Measurements from ENCODE around the gene LHFPL6. TPM values are rescaled to one million over a fixed set of nuclear protein-coding genes. Genes with fewer than 3 reads are reported as not detected.

The LHFPL6 gene
- total RNA-seq, 4 donors from 2014 or later = 40.2 to 77.5 (median 66.6) TPM

- H3K9me3 ChIP-seq = no peaks in the 10 kb centered on the region
- H3K27ac ChIP-seq = no peak overlapping the region
- no peaks in the 10 kb centered on the region for H3K36me3 ChIP-seq
- H3K27me3 ChIP-seq = no peaks in the 10 kb centered on the region
- 85 to 95% methylated on average over 3 to 4 of the region's 4 CpGs for WGBS, 2 donors (ENCODE audit: low coverage in 1 of 2)
- no peak for ATAC-seq
- TF ChIP-seq POLR2AphosphoS5 (IDR thresholded peaks at IDR 0.05) = no peak
- no peak for TF ChIP-seq CTCF (IDR thresholded peaks at IDR 0.05)
- TF ChIP-seq EP300 (IDR thresholded peaks at IDR 0.05) = no peak
- TF ChIP-seq POLR2A (IDR thresholded peaks at IDR 0.05) = no peak
- H3K4me3 ChIP-seq = no peak overlapping the region
- H3K4me1 ChIP-seq = peaks cover 0 to 37% (median 0%) of the 10 kb centered on the region in 3 donors
Measured at GRCh38 chr13:39401046-39401705, 201.8 kb downstream of the LHFPL6 start.

- no peaks in the 10 kb centered on the region for H3K27me3 ChIP-seq
- H3K4me1 ChIP-seq = peaks cover 3 to 48% (median 4%) of the 10 kb centered on the region in 3 donors
- no peak overlapping the region for H3K4me3 ChIP-seq
- no peak overlapping the region for H3K27ac ChIP-seq
- no peaks in the 10 kb centered on the region for H3K9me3 ChIP-seq
- H3K36me3 ChIP-seq = no peaks in the 10 kb centered on the region
- no peak for ATAC-seq
- TF ChIP-seq CTCF (IDR thresholded peaks at IDR 0.05) = no peak
- TF ChIP-seq POLR2AphosphoS5 (IDR thresholded peaks at IDR 0.05) = no peak
- no peak for TF ChIP-seq EP300 (IDR thresholded peaks at IDR 0.05)
- TF ChIP-seq POLR2A (IDR thresholded peaks at IDR 0.05) = no peak
Measured at GRCh38 chr13:39399102-39399501, 203.9 kb downstream of the LHFPL6 start.

- peak; percentile 72 for ATAC-seq
- Histone ChIP-seq H3K27me3 (no peaks in the 10 kb centered on the region), H3K27ac (peak overlapping the region; percentile 21 to 63 (median 50)), H3K4me3 (peak overlapping the region in 1 of 2 donors; percentile 2), H3K4me1 (peaks cover 3 to 48% (median 4%) of the 10 kb centered on the region in 3 donors), H3K36me3 (no peaks in the 10 kb centered on the region), H3K9me3 (no peaks in the 10 kb centered on the region)
- TF ChIP-seq EP300 (IDR thresholded peaks at IDR 0.05) = no peak
- no peak for TF ChIP-seq CTCF (IDR thresholded peaks at IDR 0.05)
- TF ChIP-seq POLR2A (IDR thresholded peaks at IDR 0.05) = no peak
- TF ChIP-seq POLR2AphosphoS5 (IDR thresholded peaks at IDR 0.05) = no peak
- 33 to 60% methylated on average over 1 to 3 of the region's 3 CpGs for WGBS, 2 donors (ENCODE audit: low coverage in 1 of 2)
Measured at GRCh38 chr13:39397896-39398265, 205.1 kb downstream of the LHFPL6 start.

GRCh38 chr13:39397226-39397895, 205.6 kb downstream of the LHFPL6 start:
- WGBS, 2 donors (ENCODE audit: low coverage in 1 of 2) = 21 to 26% methylated on average over 11 of the region's 11 CpGs
- Histone ChIP-seq H3K27ac (peak overlapping the region; percentile 21 to 63 (median 50)), H3K4me3 (peak overlapping the region in 1 of 2 donors; percentile 2), H3K4me1 (peaks cover 3 to 48% (median 4%) of the 10 kb centered on the region in 3 donors), H3K27me3 (no peaks in the 10 kb centered on the region), H3K9me3 (no peaks in the 10 kb centered on the region), H3K36me3 (no peaks in the 10 kb centered on the region)
- no peak for TF ChIP-seq POLR2A (IDR thresholded peaks at IDR 0.05)
- no peak for TF ChIP-seq EP300 (IDR thresholded peaks at IDR 0.05)
- TF ChIP-seq POLR2AphosphoS5 (IDR thresholded peaks at IDR 0.05) = no peak
- TF ChIP-seq CTCF (IDR thresholded peaks at IDR 0.05) = no peak
- no peak for ATAC-seq
